ENCODE data around the gene WNK4. TPM values are rescaled to one million over a fixed set of nuclear protein-coding genes. Genes with fewer than 3 reads are reported as not detected.

The WNK4 gene
- total RNA-seq, 4 donors from 2014 or later: under 0.01 to 1.7 (median 0.34) TPM; not detected in 1

- Histone ChIP-seq H3K27ac (no peak overlapping the region), H3K36me3 (no peaks in the 10 kb centered on the region), H3K4me3 (no peak overlapping the region), H3K27me3 (no peaks in the 10 kb centered on the region), H3K4me1 (no peaks in the 10 kb centered on the region), H3K9me3 (no peaks in the 10 kb centered on the region)
- TF ChIP-seq CTCF (IDR thresholded peaks at IDR 0.05): no peak
- no peak for TF ChIP-seq POLR2A (IDR thresholded peaks at IDR 0.05)
- DNase-seq: no peak
- intact Hi-C loops (cut with DNase I; ENCODE audit: low total_unique reads): no loop called here
Measured at GRCh38 chr17:42751628-42752027, 28.8 kb upstream of the WNK4 start.

- Histone ChIP-seq H3K4me3 (no peak overlapping the region), H3K27ac (no peak overlapping the region), H3K27me3 (no peaks in the 10 kb centered on the region), H3K4me1 (no peaks in the 10 kb centered on the region), H3K36me3 (no peaks in the 10 kb centered on the region), H3K9me3 (no peaks in the 10 kb centered on the region)
- no peak for TF ChIP-seq CTCF (IDR thresholded peaks at IDR 0.05)
- TF ChIP-seq POLR2A (IDR thresholded peaks at IDR 0.05): no peak
- peak in 1 of 2 donors; percentile 33 for DNase-seq
- intact Hi-C loops (cut with DNase I; ENCODE audit: low total_unique reads): no loop called here
Measured at GRCh38 chr17:42754782-42755181, 25.6 kb upstream of the WNK4 start.

- H3K27me3 ChIP-seq: peaks cover 0 to 3% of the 10 kb centered on the region in 2 donors
- no peaks in the 10 kb centered on the region for H3K9me3 ChIP-seq
- intact Hi-C loops (cut with DNase I; ENCODE audit: low total_unique reads): loop anchor here (10.0 kb wide), 1 partner anchor 175 kb away; no protein-coding TSS in a partner anchor
- H3K4me3 ChIP-seq: peak overlapping the region in 1 of 2 donors; percentile 25
- no peak for TF ChIP-seq CTCF (IDR thresholded peaks at IDR 0.05)
- no peak for TF ChIP-seq POLR2A (IDR thresholded peaks at IDR 0.05)
- DNase-seq: no peak
- H3K27ac ChIP-seq: peak overlapping the region; percentile 63 to 82
- H3K36me3 ChIP-seq: no peaks in the 10 kb centered on the region
- H3K4me1 ChIP-seq: peaks cover 0 to 12% of the 10 kb centered on the region in 2 donors
Measured at GRCh38 chr17:42759982-42760651, 20.3 kb upstream of the WNK4 start.

- Histone ChIP-seq H3K36me3 (no peaks in the 10 kb centered on the region), H3K27me3 (peaks cover 0 to 3% of the 10 kb centered on the region in 2 donors), H3K4me3 (peak within 1 kb of the TSS; percentile 25 to 45), H3K4me1 (peaks cover 0 to 12% of the 10 kb centered on the region in 2 donors), H3K27ac (peak within 1 kb of the TSS; percentile 63 to 82), H3K9me3 (no peaks in the 10 kb centered on the region)
- no peak for DNase-seq
- intact Hi-C loops (cut with DNase I; ENCODE audit: low total_unique reads): loop anchor here (10.0 kb wide), 1 partner anchor 176 kb away; no protein-coding TSS in a partner anchor
- no peak for TF ChIP-seq POLR2A (IDR thresholded peaks at IDR 0.05)
Measured at GRCh38 chr17:42760652-42761581, 19.5 kb upstream of the WNK4 start, which contains the start of gene RAMP2. RAMP2 (plus strand) TSS chr17:42761227; CDS start chr17:42761262, 35 bp downstream.

GRCh38 chr17:42761638-42762037 lies 18.8 kb upstream of the WNK4 start:
- Histone ChIP-seq H3K4me1 (peaks cover 0 to 12% of the 10 kb centered on the region in 2 donors), H3K4me3 (peak overlapping the region; percentile 25 to 45), H3K27me3 (peaks cover 0 to 3% of the 10 kb centered on the region in 2 donors), H3K27ac (peak overlapping the region; percentile 63 to 82), H3K9me3 (no peaks in the 10 kb centered on the region), H3K36me3 (no peaks in the 10 kb centered on the region)
- TF ChIP-seq POLR2A (IDR thresholded peaks at IDR 0.05): no peak
- TF ChIP-seq CTCF (IDR thresholded peaks at IDR 0.05): no peak
- intact Hi-C loops (cut with DNase I; ENCODE audit: low total_unique reads): loop anchor here (10.0 kb wide), 1 partner anchor 177 kb away; no protein-coding TSS in a partner anchor
- no peak for DNase-seq

Data from uterus (tissue), 4 donors.